Measurements from ENCODE around the gene CD109. TPM values are rescaled to one million over a fixed set of nuclear protein-coding genes. Genes with fewer than 3 reads are reported as not detected.
A peak's percentile ranks its signal among the peaks of the same experiment; 100 is the strongest.

CD109 gene
- 0.09 TPM for polyA plus RNA-seq (2012; ENCODE audit: insufficient read length, low read depth)

DNA sequence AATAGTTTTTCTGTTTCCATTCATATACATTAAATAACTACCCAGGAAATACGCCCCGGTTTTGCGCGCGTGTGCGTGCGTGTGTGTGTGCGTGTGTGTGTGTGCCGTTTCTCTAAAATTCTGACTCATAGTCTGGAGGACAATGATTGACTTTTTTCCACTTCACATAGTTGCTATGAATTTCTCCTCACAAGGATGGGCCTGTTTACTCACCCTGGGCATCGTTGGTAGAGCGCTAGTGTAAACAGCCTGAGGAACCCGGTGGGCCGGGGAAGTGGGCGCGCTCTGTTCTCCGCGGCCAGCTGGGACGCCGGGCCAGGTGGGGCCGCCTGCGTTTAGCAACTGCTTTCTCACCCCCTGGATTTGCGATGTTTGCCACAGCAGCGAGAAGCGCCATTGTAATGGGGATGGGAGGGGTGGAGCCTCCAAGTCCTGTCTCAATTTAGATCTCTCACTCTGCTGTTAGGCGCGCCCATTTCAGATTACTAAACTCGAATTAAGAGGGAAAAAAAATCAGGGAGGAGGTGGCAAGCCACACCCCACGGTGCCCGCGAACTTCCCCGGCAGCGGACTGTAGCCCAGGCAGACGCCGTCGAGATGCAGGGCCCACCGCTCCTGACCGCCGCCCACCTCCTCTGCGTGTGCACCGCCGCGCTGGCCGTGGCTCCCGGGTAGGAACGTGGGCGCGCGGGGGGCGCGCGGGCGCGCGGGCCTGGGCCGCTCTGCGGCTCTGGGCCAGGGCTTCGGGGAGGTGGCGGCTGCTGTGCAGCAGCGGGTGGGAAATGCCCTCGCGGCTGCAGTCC, at the start of gene CD109:
TSS of gene CD109 (plus strand) at position 585 of the 803 bp plus-strand sequence. CDS start at position 598, 13 bp downstream.
- TF ChIP-seq FOXP2 (optimal IDR thresholded peaks at IDR 0.05; ENCODE audit: borderline replicate concordance, extremely low read depth, extremely low read length, insufficient read depth), result no peak
- TF ChIP-seq SIN3A (IDR thresholded peaks at IDR 0.05; ENCODE audit: borderline replicate concordance, insufficient read depth, low read length), result no peak
- no peak for TF ChIP-seq POLR2AphosphoS5 (IDR thresholded peaks at IDR 0.05; ENCODE audit: low read depth, low read length)
- TF ChIP-seq, protein P1, sequence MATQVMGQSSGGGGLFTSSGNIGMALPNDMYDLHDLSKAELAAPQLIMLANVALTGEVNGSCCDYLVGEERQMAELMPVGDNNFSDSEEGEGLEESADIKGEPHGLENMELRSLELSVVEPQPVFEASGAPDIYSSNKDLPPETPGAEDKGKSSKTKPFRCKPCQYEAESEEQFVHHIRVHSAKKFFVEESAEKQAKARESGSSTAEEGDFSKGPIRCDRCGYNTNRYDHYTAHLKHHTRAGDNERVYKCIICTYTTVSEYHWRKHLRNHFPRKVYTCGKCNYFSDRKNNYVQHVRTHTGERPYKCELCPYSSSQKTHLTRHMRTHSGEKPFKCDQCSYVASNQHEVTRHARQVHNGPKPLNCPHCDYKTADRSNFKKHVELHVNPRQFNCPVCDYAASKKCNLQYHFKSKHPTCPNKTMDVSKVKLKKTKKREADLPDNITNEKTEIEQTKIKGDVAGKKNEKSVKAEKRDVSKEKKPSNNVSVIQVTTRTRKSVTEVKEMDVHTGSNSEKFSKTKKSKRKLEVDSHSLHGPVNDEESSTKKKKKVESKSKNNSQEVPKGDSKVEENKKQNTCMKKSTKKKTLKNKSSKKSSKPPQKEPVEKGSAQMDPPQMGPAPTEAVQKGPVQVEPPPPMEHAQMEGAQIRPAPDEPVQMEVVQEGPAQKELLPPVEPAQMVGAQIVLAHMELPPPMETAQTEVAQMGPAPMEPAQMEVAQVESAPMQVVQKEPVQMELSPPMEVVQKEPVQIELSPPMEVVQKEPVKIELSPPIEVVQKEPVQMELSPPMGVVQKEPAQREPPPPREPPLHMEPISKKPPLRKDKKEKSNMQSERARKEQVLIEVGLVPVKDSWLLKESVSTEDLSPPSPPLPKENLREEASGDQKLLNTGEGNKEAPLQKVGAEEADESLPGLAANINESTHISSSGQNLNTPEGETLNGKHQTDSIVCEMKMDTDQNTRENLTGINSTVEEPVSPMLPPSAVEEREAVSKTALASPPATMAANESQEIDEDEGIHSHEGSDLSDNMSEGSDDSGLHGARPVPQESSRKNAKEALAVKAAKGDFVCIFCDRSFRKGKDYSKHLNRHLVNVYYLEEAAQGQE (IDR thresholded peaks at IDR 0.05; ENCODE audit: insufficient read depth in 1 of 2, low read depth in 2 of 2, low read length in 2 of 2), result no peak
- TF ChIP-seq TAF1 (IDR thresholded peaks at IDR 0.05; ENCODE audit: borderline replicate concordance, insufficient read depth, low read length), result no peak

DNA sequence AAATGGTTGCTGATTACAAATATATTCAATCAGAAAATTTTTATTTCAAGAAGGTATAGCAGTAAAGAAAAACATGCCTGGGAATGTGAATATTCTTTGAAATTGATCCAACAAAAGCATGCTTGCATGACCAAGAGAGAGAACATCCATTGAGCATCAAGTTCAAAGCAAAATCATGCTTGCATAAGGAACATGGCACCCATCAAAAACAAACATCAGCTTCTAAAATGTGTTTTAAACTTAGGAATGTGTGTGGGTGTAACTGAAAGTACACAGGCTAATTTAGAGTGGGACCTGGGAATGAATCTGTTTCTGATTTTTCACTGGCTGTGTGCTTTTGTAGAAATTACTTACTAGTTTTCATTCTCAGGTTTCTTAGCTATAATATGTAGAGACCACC, 47.8 kb upstream of the CD109 start:
- no peak for TF ChIP-seq POLR2AphosphoS5 (IDR thresholded peaks at IDR 0.05; ENCODE audit: low read depth, low read length)
- TF ChIP-seq TAF1 (IDR thresholded peaks at IDR 0.05; ENCODE audit: borderline replicate concordance, insufficient read depth, low read length), result no peak
- TF ChIP-seq, protein P1 (IDR thresholded peaks at IDR 0.05; ENCODE audit: insufficient read depth in 1 of 2, low read depth in 2 of 2, low read length in 2 of 2), result no peak

DNA sequence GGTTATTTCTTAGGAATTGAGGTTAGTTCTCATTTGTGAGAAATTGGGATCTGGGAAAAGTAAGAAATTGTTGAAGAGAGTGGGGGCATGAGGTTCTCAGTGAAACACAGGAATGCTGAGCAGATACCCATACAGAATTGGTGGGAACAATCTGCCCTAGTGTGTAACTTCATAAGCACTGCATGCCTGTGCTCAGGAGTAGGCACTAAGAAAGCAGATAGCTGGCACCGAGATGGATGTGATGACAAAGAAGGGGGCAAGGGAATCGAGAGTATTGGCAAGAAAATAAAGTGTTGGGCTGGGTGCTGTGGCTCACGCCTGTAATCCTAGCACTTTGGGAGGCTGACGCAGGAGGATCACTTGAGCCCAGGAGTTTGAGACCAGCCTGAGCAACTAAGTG, 46.2 kb upstream of the CD109 start:
- no peak for TF ChIP-seq POLR2AphosphoS5 (IDR thresholded peaks at IDR 0.05; ENCODE audit: low read depth, low read length)
- TF ChIP-seq TAF1 (IDR thresholded peaks at IDR 0.05; ENCODE audit: borderline replicate concordance, insufficient read depth, low read length), result no peak
- TF ChIP-seq SIN3A (IDR thresholded peaks at IDR 0.05; ENCODE audit: borderline replicate concordance, insufficient read depth, low read length), result no peak
- TF ChIP-seq, protein P1 (IDR thresholded peaks at IDR 0.05; ENCODE audit: insufficient read depth in 1 of 2, low read depth in 2 of 2, low read length in 2 of 2), result no peak
- no peak for TF ChIP-seq FOXP2 (optimal IDR thresholded peaks at IDR 0.05; ENCODE audit: borderline replicate concordance, extremely low read depth, extremely low read length, insufficient read depth)

DNA sequence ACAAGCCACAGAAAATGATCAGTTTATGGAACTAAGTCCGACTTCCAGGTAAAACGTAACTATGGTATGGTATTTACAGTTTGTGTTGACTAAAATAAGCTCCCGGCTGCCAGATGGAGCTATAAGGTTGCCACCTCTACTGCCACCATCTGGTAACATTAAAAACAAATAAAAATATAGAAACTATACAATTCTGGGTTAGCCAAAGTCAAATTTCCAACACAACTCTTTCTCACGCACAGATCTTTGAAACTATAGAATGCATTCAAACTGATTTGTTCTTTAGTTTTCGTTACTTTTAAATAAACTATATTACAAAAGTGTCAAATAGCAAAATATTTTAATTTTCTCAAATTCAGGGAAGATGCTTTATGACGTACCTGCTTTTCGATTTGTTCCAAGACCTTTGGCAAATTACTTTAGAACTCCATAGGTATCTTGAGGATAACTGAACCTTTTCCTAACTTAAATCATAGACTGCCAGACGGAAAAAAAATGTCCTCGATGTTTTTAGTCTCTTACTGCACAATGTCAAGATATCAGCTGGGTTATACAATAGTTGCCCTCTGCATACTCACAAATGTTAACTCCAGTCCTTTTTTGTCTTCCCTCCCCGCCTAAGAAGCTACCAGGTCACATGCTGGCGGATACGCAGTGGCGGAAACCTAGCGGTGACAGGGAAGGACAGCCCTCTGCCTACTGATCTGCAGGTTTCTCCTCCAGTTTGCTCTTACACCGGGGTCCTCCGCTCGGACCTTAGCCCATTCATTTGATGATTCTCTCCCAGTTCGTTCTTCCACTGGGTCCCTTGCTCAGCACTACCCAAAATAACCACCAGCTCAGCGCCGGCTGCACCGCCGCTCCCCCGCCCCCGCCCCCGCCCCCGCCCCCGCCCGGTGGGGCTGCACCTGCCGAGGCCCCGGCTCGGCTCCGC, 43.1 kb upstream of the CD109 start:
- 0 out of 2 replicates have a peak, but pooled peaks have one; percentile 22 for TF ChIP-seq SIN3A (IDR thresholded peaks at IDR 0.05; ENCODE audit: borderline replicate concordance, insufficient read depth, low read length)
- TF ChIP-seq TAF1 (IDR thresholded peaks at IDR 0.05; ENCODE audit: borderline replicate concordance, insufficient read depth, low read length), result no peak
- no peak for TF ChIP-seq POLR2AphosphoS5 (IDR thresholded peaks at IDR 0.05; ENCODE audit: low read depth, low read length)

DNA sequence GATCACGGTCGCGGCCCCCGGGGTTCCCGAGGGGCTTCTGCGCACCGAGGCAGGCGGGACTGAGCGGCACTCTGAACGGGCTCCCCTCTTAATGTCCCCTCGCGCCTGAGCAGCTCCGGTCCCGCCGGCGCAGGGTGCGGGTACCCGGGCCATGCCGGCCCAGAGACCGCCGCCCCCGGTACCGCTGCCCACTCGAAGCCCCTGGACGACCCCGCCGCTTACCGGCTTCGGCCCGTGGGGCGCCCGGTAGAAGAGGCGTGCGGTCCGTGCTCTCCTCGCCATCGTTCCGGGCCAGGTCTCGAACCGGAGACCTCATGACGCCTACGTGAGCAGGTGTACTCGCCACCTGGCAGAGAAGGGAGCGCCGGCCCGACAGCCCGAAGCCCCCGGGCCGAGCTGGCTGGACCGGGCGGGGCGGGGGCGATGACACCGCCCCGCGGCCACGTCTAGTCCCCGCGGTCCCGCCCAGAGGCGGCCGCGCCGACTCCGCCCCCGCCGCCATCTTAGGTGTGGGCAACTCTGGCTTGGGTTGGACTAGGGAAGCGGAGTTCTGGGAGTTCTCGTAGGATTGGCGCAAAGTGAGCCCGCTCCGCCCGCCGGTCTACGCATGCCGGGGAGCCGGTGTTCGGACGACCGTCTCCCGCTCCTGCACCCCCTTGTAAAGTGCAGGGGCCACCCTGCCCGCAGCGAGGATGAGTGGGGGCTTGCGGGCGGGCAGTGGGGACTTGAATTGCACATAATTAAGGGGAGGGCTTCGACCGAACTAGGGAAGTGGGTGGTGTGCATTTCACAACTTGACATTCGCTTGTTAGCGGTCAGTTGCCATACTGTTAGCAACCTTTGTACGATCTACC, 42.2 kb upstream of the CD109 start, which contains the start of gene SLC17A5:
TSS of gene SLC17A5 (minus strand) at position 422 of the 854 bp plus-strand sequence. CDS start at position 316, 106 bp downstream.
- TF ChIP-seq TAF1 (IDR thresholded peaks at IDR 0.05; ENCODE audit: borderline replicate concordance, insufficient read depth, low read length) (no peak), SIN3A (IDR thresholded peaks at IDR 0.05; ENCODE audit: borderline replicate concordance, insufficient read depth, low read length) (no peak), POLR2AphosphoS5 (IDR thresholded peaks at IDR 0.05; ENCODE audit: low read depth, low read length) (peak; percentile 89), FOXP2 (optimal IDR thresholded peaks at IDR 0.05; ENCODE audit: borderline replicate concordance, extremely low read depth, extremely low read length, insufficient read depth) (peak; percentile 9)
- TF ChIP-seq, protein P1 (IDR thresholded peaks at IDR 0.05; ENCODE audit: insufficient read depth in 1 of 2, low read depth in 2 of 2, low read length in 2 of 2), result no peak

All from PFSK-1 (cell line).